Measurements from ENCODE around the gene ZNF480.
A peak's percentile ranks its signal among the peaks of the same experiment; 100 is the strongest.
"Not testable (repeated sequence)": the region's sequence is repeated elsewhere in the genome, so short reads cannot be mapped to it uniquely, and the experiment has no call there.

Gene ZNF480

GRCh38 chr19:52339022-52339421 lies 42.1 kb downstream of the ZNF480 start:
- DNase-seq (ENCODE audit: low spot score), result not testable (repeated sequence)

GRCh38 chr19:52343548-52343947 lies 46.6 kb downstream of the ZNF480 start:
- peak; percentile 45 for DNase-seq (ENCODE audit: low spot score)

GRCh38 chr19:52345162-52345561 lies 48.2 kb downstream of the ZNF480 start:
- DNase-seq (ENCODE audit: low spot score), result no peak

DNA sequence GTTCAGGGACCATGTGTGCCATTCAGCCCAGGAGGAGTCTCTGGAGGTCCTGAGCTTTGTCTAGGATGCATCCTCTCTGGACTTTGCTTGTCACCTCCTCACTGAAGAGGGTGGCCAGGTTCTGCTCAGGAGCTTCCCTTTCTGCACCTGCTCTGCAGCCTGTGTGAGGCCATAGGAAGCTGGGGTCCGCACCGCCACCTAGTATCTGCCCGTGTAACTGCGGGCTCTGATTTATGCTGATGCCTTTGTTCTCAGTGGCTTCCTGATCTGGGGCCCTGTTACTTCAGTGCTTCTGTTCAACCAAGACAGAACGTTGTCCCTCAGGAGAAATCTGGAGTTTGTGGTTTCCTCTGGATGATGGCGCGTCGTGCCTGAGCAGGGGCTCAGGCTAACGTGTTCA lies 54.5 kb downstream of the ZNF480 start:
- no peak for DNase-seq (ENCODE audit: low spot score)

- no peak for DNase-seq (ENCODE audit: low spot score)
These were observed 69.5 kb downstream of the ZNF480 start for GRCh38 chr19:52366414-52366824.

DNA sequence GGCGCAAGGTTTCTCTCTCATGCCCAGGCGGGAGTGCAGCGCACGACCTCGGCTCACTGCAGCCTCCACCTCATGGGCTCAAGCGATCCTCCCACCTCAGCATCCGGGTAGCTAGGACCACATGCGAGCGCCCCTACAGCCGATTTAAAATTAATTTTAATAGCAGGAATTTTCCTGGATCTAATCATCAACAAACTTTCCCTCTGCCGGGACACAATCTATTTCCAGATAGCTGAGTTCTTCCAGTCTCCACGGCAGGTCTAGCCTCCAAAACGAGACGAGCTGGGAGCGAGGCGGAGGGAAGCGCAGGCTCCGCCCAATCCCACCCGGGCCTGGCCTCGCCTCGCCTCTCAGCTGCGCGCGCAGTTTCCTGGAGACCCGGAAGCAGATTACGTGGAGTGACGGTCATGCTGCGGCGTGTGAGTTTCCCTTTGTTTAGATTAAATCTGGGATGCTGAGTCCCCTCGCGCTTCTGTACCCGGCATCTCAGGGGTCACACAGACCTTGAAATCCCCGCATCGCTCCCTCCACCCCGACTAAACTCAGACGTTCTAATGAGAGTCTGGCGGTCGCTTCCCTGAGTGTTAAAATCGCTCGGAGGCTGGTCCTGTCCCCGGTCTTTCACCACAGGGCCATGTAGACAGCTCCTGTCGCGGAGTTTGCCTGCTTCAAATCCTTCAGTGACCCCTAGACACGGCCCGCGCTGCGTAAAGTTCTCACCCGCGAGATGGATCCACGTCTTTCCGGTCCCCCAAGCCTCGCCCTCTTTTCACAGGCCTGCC lies 72.8 kb downstream of the ZNF480 start, which contains the start of gene ZNF880:
Gene ZNF880, plus strand, starts transcription at position 365 of the 782 bp plus-strand sequence. Its CDS starts 43 bp downstream, at position 408.
- peak; percentile 98 for DNase-seq (ENCODE audit: low spot score)

DNA sequence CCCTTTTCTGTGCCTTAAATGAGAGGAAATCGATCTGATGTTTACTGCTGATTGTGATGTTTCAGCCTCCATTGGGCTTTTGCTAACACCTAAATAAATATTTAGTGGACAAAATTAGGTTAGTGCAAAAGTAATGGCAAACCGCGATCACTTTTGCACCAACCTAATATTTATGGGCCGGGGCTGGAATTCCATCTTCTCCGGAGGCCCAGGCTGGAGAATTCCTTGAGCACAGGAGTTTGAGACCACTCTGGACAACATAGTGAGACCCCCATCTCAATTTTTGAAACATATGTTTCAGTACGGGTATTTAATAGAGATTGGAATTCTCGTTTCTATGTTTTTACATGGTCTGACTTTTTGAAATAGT lies 73.4 kb downstream of the ZNF480 start:
- DNase-seq (ENCODE audit: low spot score), result no peak

All from GM03348 (cell line).